ENCODE data around the gene C6orf62.

DNA sequence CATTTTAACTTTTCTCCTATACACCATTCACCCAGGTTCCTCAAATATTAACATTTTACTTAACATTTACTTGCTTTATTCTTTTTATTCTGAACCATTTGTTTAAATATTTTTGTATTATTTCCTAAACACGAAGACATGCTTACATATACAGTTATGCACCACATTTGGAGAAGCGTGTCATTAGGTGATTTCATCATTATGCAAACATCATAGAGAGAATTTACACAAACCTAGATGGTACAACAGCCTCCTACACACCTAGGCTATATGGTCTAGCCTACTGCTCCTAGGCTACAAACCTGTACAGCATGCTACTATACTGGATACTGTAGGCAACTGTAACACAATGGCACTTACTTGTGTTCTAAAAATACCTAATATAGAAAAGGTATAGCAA lies 58.8 kb downstream of the C6orf62 start:
- TF ChIP-seq, protein P1, sequence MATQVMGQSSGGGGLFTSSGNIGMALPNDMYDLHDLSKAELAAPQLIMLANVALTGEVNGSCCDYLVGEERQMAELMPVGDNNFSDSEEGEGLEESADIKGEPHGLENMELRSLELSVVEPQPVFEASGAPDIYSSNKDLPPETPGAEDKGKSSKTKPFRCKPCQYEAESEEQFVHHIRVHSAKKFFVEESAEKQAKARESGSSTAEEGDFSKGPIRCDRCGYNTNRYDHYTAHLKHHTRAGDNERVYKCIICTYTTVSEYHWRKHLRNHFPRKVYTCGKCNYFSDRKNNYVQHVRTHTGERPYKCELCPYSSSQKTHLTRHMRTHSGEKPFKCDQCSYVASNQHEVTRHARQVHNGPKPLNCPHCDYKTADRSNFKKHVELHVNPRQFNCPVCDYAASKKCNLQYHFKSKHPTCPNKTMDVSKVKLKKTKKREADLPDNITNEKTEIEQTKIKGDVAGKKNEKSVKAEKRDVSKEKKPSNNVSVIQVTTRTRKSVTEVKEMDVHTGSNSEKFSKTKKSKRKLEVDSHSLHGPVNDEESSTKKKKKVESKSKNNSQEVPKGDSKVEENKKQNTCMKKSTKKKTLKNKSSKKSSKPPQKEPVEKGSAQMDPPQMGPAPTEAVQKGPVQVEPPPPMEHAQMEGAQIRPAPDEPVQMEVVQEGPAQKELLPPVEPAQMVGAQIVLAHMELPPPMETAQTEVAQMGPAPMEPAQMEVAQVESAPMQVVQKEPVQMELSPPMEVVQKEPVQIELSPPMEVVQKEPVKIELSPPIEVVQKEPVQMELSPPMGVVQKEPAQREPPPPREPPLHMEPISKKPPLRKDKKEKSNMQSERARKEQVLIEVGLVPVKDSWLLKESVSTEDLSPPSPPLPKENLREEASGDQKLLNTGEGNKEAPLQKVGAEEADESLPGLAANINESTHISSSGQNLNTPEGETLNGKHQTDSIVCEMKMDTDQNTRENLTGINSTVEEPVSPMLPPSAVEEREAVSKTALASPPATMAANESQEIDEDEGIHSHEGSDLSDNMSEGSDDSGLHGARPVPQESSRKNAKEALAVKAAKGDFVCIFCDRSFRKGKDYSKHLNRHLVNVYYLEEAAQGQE (tag by site-specific recombination; IDR thresholded peaks at IDR 0.05) = no peak
- TF ChIP-seq MZF1 (tag by site-specific recombination; IDR thresholded peaks at IDR 0.05; ENCODE audit: borderline replicate concordance) = no peak
- no peak for TF ChIP-seq ZNF561 (tag by site-specific recombination; IDR thresholded peaks at IDR 0.05; ENCODE audit: borderline replicate concordance)
- TF ChIP-seq SALL2 (tag by site-specific recombination; IDR thresholded peaks at IDR 0.05; ENCODE audit: borderline replicate concordance) = no peak
- no peak for TF ChIP-seq ZIC2 (tag by site-specific recombination; IDR thresholded peaks at IDR 0.05)
- TF ChIP-seq ZNF621 (tag by site-specific recombination; IDR thresholded peaks at IDR 0.05) = no peak
- TF ChIP-seq, protein P2, sequence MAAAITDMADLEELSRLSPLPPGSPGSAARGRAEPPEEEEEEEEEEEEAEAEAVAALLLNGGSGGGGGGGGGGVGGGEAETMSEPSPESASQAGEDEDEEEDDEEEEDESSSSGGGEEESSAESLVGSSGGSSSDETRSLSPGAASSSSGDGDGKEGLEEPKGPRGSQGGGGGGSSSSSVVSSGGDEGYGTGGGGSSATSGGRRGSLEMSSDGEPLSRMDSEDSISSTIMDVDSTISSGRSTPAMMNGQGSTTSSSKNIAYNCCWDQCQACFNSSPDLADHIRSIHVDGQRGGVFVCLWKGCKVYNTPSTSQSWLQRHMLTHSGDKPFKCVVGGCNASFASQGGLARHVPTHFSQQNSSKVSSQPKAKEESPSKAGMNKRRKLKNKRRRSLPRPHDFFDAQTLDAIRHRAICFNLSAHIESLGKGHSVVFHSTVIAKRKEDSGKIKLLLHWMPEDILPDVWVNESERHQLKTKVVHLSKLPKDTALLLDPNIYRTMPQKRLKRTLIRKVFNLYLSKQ (tag by site-specific recombination; IDR thresholded peaks at IDR 0.05; ENCODE audit: borderline replicate concordance) = no peak
- no peak for TF ChIP-seq ZNF202 (tag by site-specific recombination; IDR thresholded peaks at IDR 0.05; ENCODE audit: borderline replicate concordance)
- TF ChIP-seq, protein P3, sequence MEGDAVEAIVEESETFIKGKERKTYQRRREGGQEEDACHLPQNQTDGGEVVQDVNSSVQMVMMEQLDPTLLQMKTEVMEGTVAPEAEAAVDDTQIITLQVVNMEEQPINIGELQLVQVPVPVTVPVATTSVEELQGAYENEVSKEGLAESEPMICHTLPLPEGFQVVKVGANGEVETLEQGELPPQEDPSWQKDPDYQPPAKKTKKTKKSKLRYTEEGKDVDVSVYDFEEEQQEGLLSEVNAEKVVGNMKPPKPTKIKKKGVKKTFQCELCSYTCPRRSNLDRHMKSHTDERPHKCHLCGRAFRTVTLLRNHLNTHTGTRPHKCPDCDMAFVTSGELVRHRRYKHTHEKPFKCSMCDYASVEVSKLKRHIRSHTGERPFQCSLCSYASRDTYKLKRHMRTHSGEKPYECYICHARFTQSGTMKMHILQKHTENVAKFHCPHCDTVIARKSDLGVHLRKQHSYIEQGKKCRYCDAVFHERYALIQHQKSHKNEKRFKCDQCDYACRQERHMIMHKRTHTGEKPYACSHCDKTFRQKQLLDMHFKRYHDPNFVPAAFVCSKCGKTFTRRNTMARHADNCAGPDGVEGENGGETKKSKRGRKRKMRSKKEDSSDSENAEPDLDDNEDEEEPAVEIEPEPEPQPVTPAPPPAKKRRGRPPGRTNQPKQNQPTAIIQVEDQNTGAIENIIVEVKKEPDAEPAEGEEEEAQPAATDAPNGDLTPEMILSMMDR (tag by site-specific recombination; IDR thresholded peaks at IDR 0.05) = no peak
- TF ChIP-seq, protein P4, sequence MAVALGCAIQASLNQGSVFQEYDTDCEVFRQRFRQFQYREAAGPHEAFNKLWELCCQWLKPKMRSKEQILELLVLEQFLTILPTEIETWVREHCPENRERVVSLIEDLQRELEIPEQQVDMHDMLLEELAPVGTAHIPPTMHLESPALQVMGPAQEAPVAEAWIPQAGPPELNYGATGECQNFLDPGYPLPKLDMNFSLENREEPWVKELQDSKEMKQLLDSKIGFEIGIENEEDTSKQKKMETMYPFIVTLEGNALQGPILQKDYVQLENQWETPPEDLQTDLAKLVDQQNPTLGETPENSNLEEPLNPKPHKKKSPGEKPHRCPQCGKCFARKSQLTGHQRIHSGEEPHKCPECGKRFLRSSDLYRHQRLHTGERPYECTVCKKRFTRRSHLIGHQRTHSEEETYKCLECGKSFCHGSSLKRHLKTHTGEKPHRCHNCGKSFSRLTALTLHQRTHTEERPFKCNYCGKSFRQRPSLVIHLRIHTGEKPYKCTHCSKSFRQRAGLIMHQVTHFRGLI (tag by site-specific recombination; IDR thresholded peaks at IDR 0.05) = no peak
- TF ChIP-seq, protein P5, sequence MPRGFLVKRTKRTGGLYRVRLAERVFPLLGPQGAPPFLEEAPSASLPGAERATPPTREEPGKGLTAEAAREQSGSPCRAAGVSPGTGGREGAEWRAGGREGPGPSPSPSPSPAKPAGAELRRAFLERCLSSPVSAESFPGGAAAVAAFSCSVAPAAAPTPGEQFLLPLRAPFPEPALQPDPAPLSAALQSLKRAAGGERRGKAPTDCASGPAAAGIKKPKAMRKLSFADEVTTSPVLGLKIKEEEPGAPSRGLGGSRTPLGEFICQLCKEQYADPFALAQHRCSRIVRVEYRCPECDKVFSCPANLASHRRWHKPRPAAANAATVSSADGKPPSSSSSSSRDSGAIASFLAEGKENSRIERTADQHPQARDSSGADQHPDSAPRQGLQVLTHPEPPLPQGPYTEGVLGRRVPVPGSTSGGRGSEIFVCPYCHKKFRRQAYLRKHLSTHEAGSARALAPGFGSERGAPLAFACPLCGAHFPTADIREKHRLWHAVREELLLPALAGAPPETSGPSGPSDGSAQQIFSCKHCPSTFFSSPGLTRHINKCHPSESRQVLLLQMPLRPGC (tag by site-specific recombination; IDR thresholded peaks at IDR 0.05) = no peak

All from HEK293 (cell line).